IMR-90 (cell line): ENCODE data around the gene ADAMTS14. TPM values are rescaled to one million over a fixed set of nuclear protein-coding genes. Genes with fewer than 3 reads are reported as not detected.

Experiments
- ATAC-seq: fragments of 200-7000 bp; cut with Tn5 transposase; 2 replicates; pipeline ENCODE4 v1.9.1; 2020; ENCODE audit warnings: low read depth, mild to moderate bottlenecking, moderate library complexity
- BruUV-seq: library from RNA; stranded (reverse); fragments of 400-500 nt; replicated peaks from 2 replicates; lab custom pipeline; 2021; lab: Mats Ljungman, UMichigan
- CTCF ChIA-PET: fragments of 300-600 bp; formaldehyde crosslinking; extraction: SDS; loops from one replicate; lab custom pipeline; 2021; ENCODE audit warnings: antibody characterized with exemption; lab: Yijun Ruan, JAX
- POLR2A ChIA-PET: fragments of 300-600 bp; sonication (Branson Sonifier 250); formaldehyde crosslinking; loops from one replicate; lab custom pipeline; 2022; ENCODE audit warnings: antibody characterized with exemption; ENCODE audit not compliant: unreplicated experiment; lab: Charles Lee
- DNase-seq: peaks from one replicate; pipeline ENCODE4 v3.0.0; 2013
- H2AFZ ChIP-seq: replicated peaks from 2 replicates; pipeline ENCODE3; 2013; ENCODE audit warnings: low read length, mild to moderate bottlenecking; ENCODE audit not compliant: poor library complexity
- H2AK5ac ChIP-seq: 2 replicates; pipeline ENCODE4 v1.6.1; 2013; ENCODE audit warnings: low read depth, low read length, inconsistent platforms
- H2AK9ac ChIP-seq: replicated peaks from 2 replicates; pipeline ENCODE3; 2013; ENCODE audit warnings: mild to moderate bottlenecking, low read depth, low read length, moderate library complexity; ENCODE audit not compliant: poor library complexity
- H2BK120ac ChIP-seq: 2 replicates; pipeline ENCODE4 v1.6.1; 2013; ENCODE audit warnings: low read depth, low read length, inconsistent platforms
- H2BK15ac ChIP-seq: 3 replicates; pipeline ENCODE4 v1.6.1; 2013; ENCODE audit warnings: low read depth, low read length, inconsistent platforms
- H2BK20ac ChIP-seq: 2 replicates; pipeline ENCODE4 v1.6.1; 2013; ENCODE audit warnings: low read depth, mild to moderate bottlenecking, inconsistent platforms, low read length, moderate library complexity
- H2BK5ac ChIP-seq: 2 replicates; pipeline ENCODE4 v1.6.1; 2013; ENCODE audit warnings: mild to moderate bottlenecking, low read depth, low read length, inconsistent platforms; ENCODE audit not compliant: poor library complexity, severe bottlenecking
- H3K14ac ChIP-seq: replicated peaks from 2 replicates; pipeline ENCODE4 v1.6.1; 2013; ENCODE audit warnings: low read depth, low read length, inconsistent platforms
- H3K18ac ChIP-seq: 2 replicates; pipeline ENCODE4 v1.6.1; 2013; ENCODE audit warnings: low read depth, low read length, control low read depth
- H3K23ac ChIP-seq: 2 replicates; pipeline ENCODE4 v1.6.1; 2013; ENCODE audit warnings: low read depth, low read length, inconsistent platforms
- H3K27ac ChIP-seq: 2 replicates; pipeline ENCODE4 v1.5.1; 2013; ENCODE audit warnings: mild to moderate bottlenecking, control low read depth, low read length; ENCODE audit not compliant: insufficient read depth
- H3K27me3 ChIP-seq: 2 replicates; pipeline ENCODE4 v1.6.1; 2013; ENCODE audit warnings: low read length; ENCODE audit not compliant: control insufficient read depth, insufficient read depth
- H3K36me3 ChIP-seq: 2 replicates; pipeline ENCODE4 v1.6.1; 2013; ENCODE audit warnings: low read length, mixed read lengths; ENCODE audit not compliant: control insufficient read depth, insufficient read depth
- H3K4ac ChIP-seq: 2 replicates; pipeline ENCODE4 v1.6.1; 2013; ENCODE audit warnings: low read depth, low read length, inconsistent platforms
- H3K4me1 ChIP-seq: 2 replicates; pipeline ENCODE4 v1.6.1; 2013; ENCODE audit warnings: low read length, mixed read lengths; ENCODE audit not compliant: control insufficient read depth, insufficient read depth
- H3K4me2 ChIP-seq: 2 replicates; pipeline ENCODE4 v1.6.1; 2013; ENCODE audit warnings: low read depth, mild to moderate bottlenecking, control low read depth, low read length, moderate library complexity
- H3K4me3 ChIP-seq: 2 replicates; pipeline ENCODE4 v1.5.1; 2013; ENCODE audit warnings: low read depth, mild to moderate bottlenecking, control low read depth, low read length, moderate library complexity; ENCODE audit not compliant: insufficient read depth
- H3K56ac ChIP-seq: 2 replicates; pipeline ENCODE4 v1.6.1; 2013; ENCODE audit warnings: low read length, inconsistent platforms; ENCODE audit not compliant: insufficient read depth; ENCODE audit errors: extremely low read depth
- H3K79me1 ChIP-seq, 2 experiments: 2 replicates each; pipeline ENCODE4 v1.6.1; 2013; ENCODE audit warnings: low read length in 2 of 2, inconsistent platforms in 1 of 2, low read depth in 1 of 2
- H3K9ac ChIP-seq: 2 replicates; pipeline ENCODE4 v1.6.1; 2013; ENCODE audit warnings: low read depth, low read length, control low read depth
- H3K9me1 ChIP-seq: 2 replicates; pipeline ENCODE4 v1.6.1; 2013; ENCODE audit warnings: low read length, inconsistent platforms; ENCODE audit not compliant: insufficient read depth
- H3K9me3 ChIP-seq: 2 replicates; pipeline ENCODE4 v1.6.1; 2013; ENCODE audit warnings: low read length; ENCODE audit not compliant: control insufficient read depth, insufficient read depth
- H4K20me1 ChIP-seq: 2 replicates; pipeline ENCODE4 v1.6.1; 2013; ENCODE audit warnings: low read length, inconsistent platforms; ENCODE audit not compliant: insufficient read depth
- H4K5ac ChIP-seq: 2 replicates; pipeline ENCODE4 v1.6.1; 2013; ENCODE audit warnings: mild to moderate bottlenecking, low read depth, low read length, control low read depth
- H4K8ac ChIP-seq, 2 experiments: 2 replicates each; pipeline ENCODE4 v1.6.1; 2013; ENCODE audit warnings: low read depth in 2 of 2, low read length in 2 of 2, control low read depth in 1 of 2, inconsistent platforms in 1 of 2
- H4K91ac ChIP-seq: 2 replicates; pipeline ENCODE4 v1.6.1; 2013; ENCODE audit warnings: low read depth, low read length, inconsistent platforms; ENCODE audit not compliant: insufficient read depth
- BHLHE40 ChIP-seq: fragments of 150-350 bp; IDR thresholded peaks from 2 replicates; pipeline ENCODE4 v1.6.1; 2016; ENCODE audit warnings: mild to moderate bottlenecking, low read depth, low read length
- CEBPB ChIP-seq: IDR thresholded peaks from 2 replicates; pipeline ENCODE4 v1.6.1; 2012; ENCODE audit warnings: low read depth, low read length, improper control_type of control experiment
- CHD1 ChIP-seq: IDR thresholded peaks from 2 replicates; pipeline ENCODE4 v1.6.1; 2012; ENCODE audit warnings: low read depth, low read length, improper control_type of control experiment
- MAFK ChIP-seq: IDR thresholded peaks from 2 replicates; pipeline ENCODE4 v1.6.1; 2012; ENCODE audit warnings: low read depth, low read length, improper control_type of control experiment
- MXI1 ChIP-seq: IDR thresholded peaks from 2 replicates; pipeline ENCODE4 v1.6.1; 2012; ENCODE audit warnings: low read depth, mild to moderate bottlenecking, low read length, moderate library complexity, borderline replicate concordance
- POLR2A ChIP-seq: IDR thresholded peaks from 2 replicates; pipeline ENCODE4 v1.6.1; 2012; ENCODE audit warnings: mild to moderate bottlenecking, low read depth, low read length
- RAD21 ChIP-seq: IDR thresholded peaks from 2 replicates; pipeline ENCODE4 v1.6.1; 2012; ENCODE audit warnings: low read length, improper control_type of control experiment
- RCOR1 ChIP-seq: IDR thresholded peaks from 2 replicates; pipeline ENCODE4 v1.6.1; 2012; ENCODE audit warnings: mild to moderate bottlenecking, low read length, improper control_type of control experiment; ENCODE audit not compliant: insufficient replicate concordance
- RFX5 ChIP-seq: IDR thresholded peaks from 2 replicates; pipeline ENCODE4 v1.8.0; 2012; ENCODE audit warnings: low read depth, mild to moderate bottlenecking, low read length, moderate library complexity
- WGBS, 2 experiments: methylation state at CpG; one replicate each; pipeline versions ENCODE4 v1.1.5 to v1.1.7; 2013; ENCODE audit warnings: missing lambda C conversion rate in 2 of 2; ENCODE audit not compliant: insufficient read length in 1 of 2; ENCODE audit errors: extremely low coverage in 2 of 2; 5-methylcytosine and 5-hydroxymethylcytosine counted together
- dilution Hi-C: fragments of 300-500 bp; cut with HindIII; formaldehyde crosslinking; loops from one replicate; pipeline ENCODE4 v1.14.3; 2018; ENCODE audit warnings: low sequenced_read_pairs; ENCODE audit not compliant: unreplicated experiment
- in situ Hi-C: fragments of 300-500 bp; cut with MboI; formaldehyde crosslinking; loops from 3 replicates; pipeline ENCODE4 v1.14.3; 2019; ENCODE audit warnings: low sequenced_read_pairs, inconsistent platforms, mixed read lengths
- intact Hi-C: fragments of 100-400 bp; cut with micrococcal nuclease; formaldehyde crosslinking; loops from 2 replicates; pipeline ENCODE4 v1.10.0; 2022
- polyA plus RNA-seq, 3 experiments: library from polyadenylated mRNA; depleted of rRNA; stranded (reverse); fragments of >200 nt; gene quantifications; 2 replicates each; pipeline ENCODE4 v1.2.3, GENCODE V29; 2012; ENCODE audit warnings: low replicate concordance in 1 of 3
- total RNA-seq: library from RNA; depleted of rRNA; stranded (reverse); fragments of >200 nt; gene quantifications from 2 replicates; pipeline ENCODE4 v1.2.3, GENCODE V29; 2012
- TF ChIP-seq, protein P1 (sequence below): conservative IDR thresholded peaks from 2 replicates; pipeline ENCODE4 v1.5.1; 2012; ENCODE audit warnings: mild to moderate bottlenecking, low read depth, low read length, improper control_type of control experiment
- TF ChIP-seq, protein P2 (sequence below): fragments of 150-350 bp; IDR thresholded peaks from 2 replicates; pipeline ENCODE4 v1.6.1; 2016; ENCODE audit warnings: low read depth, mild to moderate bottlenecking, low read length, moderate library complexity, borderline replicate concordance

ADAMTS14 gene
- total and polyA plus RNA-seq, 2 of the 4 experiments (the other 2 are of a cell fraction) = under 0.01 to 0.31 TPM

DNA sequence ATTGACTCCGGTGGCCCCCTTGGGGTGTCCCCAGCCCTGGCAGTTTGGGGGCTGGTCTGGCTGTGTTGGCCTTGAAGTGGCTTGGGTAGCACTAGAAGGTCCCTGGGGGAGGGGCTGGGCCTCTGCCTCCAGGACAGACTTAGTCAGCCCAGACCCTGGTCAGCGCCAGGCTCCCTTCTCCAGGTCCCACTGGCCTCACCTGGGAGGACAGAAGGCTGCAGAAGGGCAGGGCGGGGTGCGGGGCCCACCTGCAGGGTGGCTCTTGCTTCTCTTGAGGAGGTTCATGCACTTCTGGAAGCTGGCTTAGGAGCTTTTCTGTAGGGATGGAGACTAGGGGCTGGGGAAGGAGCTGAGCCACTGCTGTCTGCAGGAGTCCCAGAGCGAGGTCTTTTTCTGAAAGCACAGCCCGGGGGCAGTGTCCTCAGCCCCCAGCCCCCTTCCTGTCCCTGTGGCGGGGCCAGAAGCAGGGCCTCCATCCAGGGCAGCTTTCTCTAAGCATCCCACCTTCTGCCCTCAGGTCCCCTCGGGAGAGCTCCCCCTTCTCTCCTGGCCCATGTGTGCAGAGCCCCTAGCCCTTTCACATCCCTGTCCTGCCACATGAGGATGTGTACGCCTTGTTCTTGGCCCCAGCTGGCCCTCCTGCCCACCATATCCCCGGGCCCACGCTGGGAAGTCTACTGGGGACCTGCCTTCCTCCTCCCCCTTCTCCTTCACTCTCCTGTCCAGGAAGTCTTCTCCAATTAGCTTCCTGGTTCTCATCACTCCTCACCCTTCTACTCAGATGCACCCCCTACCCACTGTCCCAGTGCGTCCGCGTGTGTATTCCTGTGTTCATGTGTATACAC, 101.9 kb downstream of the ADAMTS14 start (continued):
- TF ChIP-seq RCOR1 = no peak

DNA sequence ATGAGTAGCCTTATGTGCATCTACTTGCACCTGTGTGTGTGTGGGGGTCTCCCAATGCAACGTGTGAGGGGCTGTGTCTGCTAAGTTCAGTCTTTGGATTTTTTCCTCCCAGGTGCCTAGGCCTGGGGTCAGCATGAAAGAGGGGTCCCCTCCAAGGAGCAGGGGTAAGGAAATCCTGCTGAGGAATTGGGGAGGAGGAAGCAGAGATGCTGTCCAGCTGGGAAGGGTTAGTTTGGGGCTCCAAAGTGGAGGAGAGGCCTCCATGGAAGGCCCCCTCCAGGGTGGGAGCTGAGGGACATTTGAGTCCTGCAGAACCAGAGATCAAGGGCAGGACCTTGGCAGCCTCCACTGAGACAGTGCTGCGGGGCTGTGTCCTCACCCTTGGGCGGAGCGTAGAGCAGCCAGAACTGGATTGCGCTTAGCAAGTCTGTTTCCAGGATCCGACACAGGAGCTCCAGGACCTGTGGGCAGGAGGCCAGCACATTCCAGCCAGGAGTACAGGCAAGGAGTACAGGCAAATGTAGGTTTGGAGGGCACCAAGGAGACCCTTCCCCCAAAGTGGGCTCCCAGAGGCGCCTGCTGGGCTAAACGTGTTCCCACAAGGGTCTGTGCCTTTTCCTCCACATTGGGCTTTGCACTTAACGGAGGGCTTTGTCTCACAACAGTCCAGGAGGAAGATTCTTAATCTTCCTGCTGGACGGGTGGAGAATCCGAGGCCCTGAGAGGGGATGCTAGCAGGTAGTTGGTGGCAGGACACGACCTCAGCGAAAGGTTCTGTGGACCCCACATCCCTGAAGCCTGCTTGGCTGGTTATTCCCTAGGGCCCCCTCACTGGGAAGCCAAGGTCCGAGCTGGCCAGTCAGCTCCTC, 102.7 kb downstream of the ADAMTS14 start:
- no peak overlapping the region for H3K4me3 ChIP-seq
- no peak overlapping the region for H2BK20ac ChIP-seq
- DNase-seq = no peak
- H4K8ac ChIP-seq = no peak overlapping the region
- ChIA-PET POLR2A (no interaction called here), CTCF (no interaction called here)
- 64% methylated on average over 3 of the region's 14 CpGs; no CpG with 5 or more reads in 1 of the 2 experiments for WGBS, 2 experiments
- H3K56ac ChIP-seq = no peak overlapping the region
- no TSS peak for BruUV-seq
- no peaks in the 10 kb centered on the region for H4K20me1 ChIP-seq
- no peaks in the 10 kb centered on the region for H3K4me1 ChIP-seq
- no peak overlapping the region for H2AFZ ChIP-seq
- no peak overlapping the region for H3K23ac ChIP-seq
- ATAC-seq = no peak
- no peak overlapping the region for H4K5ac ChIP-seq
- no peak overlapping the region for H2BK15ac ChIP-seq
- peak overlapping the region; percentile 31 for H2AK9ac ChIP-seq
- intact Hi-C loops = no loop called here
- H2BK120ac ChIP-seq = no peak overlapping the region
- H3K9ac ChIP-seq = no peak overlapping the region
- peaks cover 37% of the 10 kb centered on the region for H3K27me3 ChIP-seq
- H2BK5ac ChIP-seq = no peak overlapping the region
- H3K4me2 ChIP-seq = no peak overlapping the region
- H3K18ac ChIP-seq = no peak overlapping the region
- H2AK5ac ChIP-seq = no peak overlapping the region
- H3K36me3 ChIP-seq = no peaks in the 10 kb centered on the region
- no peak overlapping the region for H3K14ac ChIP-seq
- in situ Hi-C loops = no loop called here
- no peak overlapping the region for H4K91ac ChIP-seq
- no peaks in the 10 kb centered on the region for H3K9me3 ChIP-seq
- no peaks in the 10 kb centered on the region for H3K79me1 ChIP-seq
- dilution Hi-C loops = no loop called here
- H3K4ac ChIP-seq = no peak overlapping the region
- H3K27ac ChIP-seq = no peak overlapping the region
- no peaks in the 10 kb centered on the region for H3K9me1 ChIP-seq
- TF ChIP-seq RCOR1 (no peak), MXI1 (no peak), CEBPB (no peak), BHLHE40 (no peak), POLR2A (no peak), RAD21 (no peak), RFX5 (no peak), MAFK (no peak), CHD1 (no peak)
- TF ChIP-seq, protein P1, sequence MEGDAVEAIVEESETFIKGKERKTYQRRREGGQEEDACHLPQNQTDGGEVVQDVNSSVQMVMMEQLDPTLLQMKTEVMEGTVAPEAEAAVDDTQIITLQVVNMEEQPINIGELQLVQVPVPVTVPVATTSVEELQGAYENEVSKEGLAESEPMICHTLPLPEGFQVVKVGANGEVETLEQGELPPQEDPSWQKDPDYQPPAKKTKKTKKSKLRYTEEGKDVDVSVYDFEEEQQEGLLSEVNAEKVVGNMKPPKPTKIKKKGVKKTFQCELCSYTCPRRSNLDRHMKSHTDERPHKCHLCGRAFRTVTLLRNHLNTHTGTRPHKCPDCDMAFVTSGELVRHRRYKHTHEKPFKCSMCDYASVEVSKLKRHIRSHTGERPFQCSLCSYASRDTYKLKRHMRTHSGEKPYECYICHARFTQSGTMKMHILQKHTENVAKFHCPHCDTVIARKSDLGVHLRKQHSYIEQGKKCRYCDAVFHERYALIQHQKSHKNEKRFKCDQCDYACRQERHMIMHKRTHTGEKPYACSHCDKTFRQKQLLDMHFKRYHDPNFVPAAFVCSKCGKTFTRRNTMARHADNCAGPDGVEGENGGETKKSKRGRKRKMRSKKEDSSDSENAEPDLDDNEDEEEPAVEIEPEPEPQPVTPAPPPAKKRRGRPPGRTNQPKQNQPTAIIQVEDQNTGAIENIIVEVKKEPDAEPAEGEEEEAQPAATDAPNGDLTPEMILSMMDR = no peak
- TF ChIP-seq, protein P2, sequence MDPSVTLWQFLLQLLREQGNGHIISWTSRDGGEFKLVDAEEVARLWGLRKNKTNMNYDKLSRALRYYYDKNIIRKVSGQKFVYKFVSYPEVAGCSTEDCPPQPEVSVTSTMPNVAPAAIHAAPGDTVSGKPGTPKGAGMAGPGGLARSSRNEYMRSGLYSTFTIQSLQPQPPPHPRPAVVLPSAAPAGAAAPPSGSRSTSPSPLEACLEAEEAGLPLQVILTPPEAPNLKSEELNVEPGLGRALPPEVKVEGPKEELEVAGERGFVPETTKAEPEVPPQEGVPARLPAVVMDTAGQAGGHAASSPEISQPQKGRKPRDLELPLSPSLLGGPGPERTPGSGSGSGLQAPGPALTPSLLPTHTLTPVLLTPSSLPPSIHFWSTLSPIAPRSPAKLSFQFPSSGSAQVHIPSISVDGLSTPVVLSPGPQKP = no peak
